HG03095 (cell line): ENCODE data around the gene LASP1NB.
A peak's percentile ranks its signal among the peaks of the same experiment; 100 is the strongest.
"Not testable (repeated sequence)": the region's sequence is repeated elsewhere in the genome, so short reads cannot be mapped to it uniquely, and the experiment has no call there.

Experiments
- ATAC-seq: cut with Tn5 transposase; IDR thresholded peaks from one replicate; pipeline ENCODE4 v1.9.1; 2021; ENCODE audit warnings: moderate library complexity; ENCODE audit not compliant: unreplicated experiment

LASP1NB gene

GRCh38 chr17:38896346-38896954 lies 29.0 kb upstream of the LASP1NB start:
- ATAC-seq, result no peak

- ATAC-seq, result no peak
Measured at GRCh38 chr17:38897176-38897575, 28.2 kb upstream of the LASP1NB start.

- no peak for ATAC-seq
Measured at GRCh38 chr17:38897671-38898290, 27.6 kb upstream of the LASP1NB start.

GRCh38 chr17:38898291-38898679 lies 27.1 kb upstream of the LASP1NB start:
- no peak for ATAC-seq

- peak; percentile 83 for ATAC-seq
Measured at GRCh38 chr17:38898812-38899348, 26.5 kb upstream of the LASP1NB start.

- ATAC-seq, result no peak
Measured at GRCh38 chr17:38899421-38899820, 26.0 kb upstream of the LASP1NB start.

GRCh38 chr17:38900978-38901656 lies 24.3 kb upstream of the LASP1NB start:
- no peak for ATAC-seq

GRCh38 chr17:38903404-38903803 lies 22.0 kb upstream of the LASP1NB start:
- no peak for ATAC-seq

GRCh38 chr17:38904892-38905291 lies 20.5 kb upstream of the LASP1NB start:
- no peak for ATAC-seq

- no peak for ATAC-seq
Measured at GRCh38 chr17:38905375-38905774, 20.0 kb upstream of the LASP1NB start.

GRCh38 chr17:38906460-38907228 lies 18.8 kb upstream of the LASP1NB start:
- no peak for ATAC-seq

GRCh38 chr17:38907930-38908675 lies 17.3 kb upstream of the LASP1NB start:
- no peak for ATAC-seq

GRCh38 chr17:38908676-38909181 lies 16.7 kb upstream of the LASP1NB start:
- no peak for ATAC-seq

GRCh38 chr17:38910325-38910724 lies 15.1 kb upstream of the LASP1NB start:
- ATAC-seq, result no peak

GRCh38 chr17:38911081-38911730 lies 14.2 kb upstream of the LASP1NB start:
- ATAC-seq, result no peak

- ATAC-seq, result not testable (repeated sequence)
Measured at GRCh38 chr17:38911731-38912081, 13.7 kb upstream of the LASP1NB start.

GRCh38 chr17:38912221-38912813 lies 13.1 kb upstream of the LASP1NB start:
- no peak for ATAC-seq

GRCh38 chr17:38914741-38915638 lies 10.4 kb upstream of the LASP1NB start:
- no peak for ATAC-seq

GRCh38 chr17:38915639-38915995 lies 9.8 kb upstream of the LASP1NB start:
- ATAC-seq, result no peak
